Upper lobe of left lung (tissue), 6 donors: ENCODE data around the gene ZNF846. TPM values are rescaled to one million over a fixed set of nuclear protein-coding genes. Genes with fewer than 3 reads are reported as not detected.
A peak's percentile ranks its signal among the peaks of the same experiment; 100 is the strongest.
"Not testable (repeated sequence)": the region's sequence is repeated elsewhere in the genome, so short reads cannot be mapped to it uniquely, and the experiment has no call there.

Experiments used
- ATAC-seq, 2 donors: fragments of 200-7000 bp; cut with Tn5 transposase; one replicate each; pipeline ENCODE4 v1.9.1; 2022; ENCODE audit warnings: mild to moderate bottlenecking in 2 of 2, moderate library complexity in 2 of 2; ENCODE audit not compliant: low FRiP score in 2 of 2
- DNase-seq, 2 donors: peaks; one replicate each; pipeline ENCODE4 v3.0.0-alpha.2; 2019 to 2020
- H3K27ac ChIP-seq, 4 donors: fragments of 200-600 bp; sonication (generic); one replicate each; pipeline ENCODE4 v1.5.1; 2016 to 2019
- H3K27me3 ChIP-seq, 4 donors: fragments of 200-600 bp; sonication (generic); one replicate each; pipeline ENCODE4 v1.5.1; 2017 to 2019
- H3K36me3 ChIP-seq, 4 donors: fragments of 200-600 bp; sonication (generic); one replicate each; pipeline ENCODE4 v1.5.1; 2016 to 2019
- H3K4me1 ChIP-seq, 4 donors: fragments of 200-600 bp; sonication (generic); one replicate each; pipeline ENCODE4 v1.5.1; 2018 to 2019
- H3K4me3 ChIP-seq, 4 donors: fragments of 200-600 bp; sonication (generic); one replicate each; pipeline ENCODE4 v1.5.1; 2017 to 2019; ENCODE audit warnings: mild to moderate bottlenecking in 2 of 4, moderate library complexity in 1 of 4
- H3K9me3 ChIP-seq, 4 donors: fragments of 200-600 bp; sonication (generic); one replicate each; pipeline ENCODE4 v1.5.1; 2018 to 2019
- EP300 ChIP-seq, 4 donors: sonication (generic); formaldehyde crosslinking; IDR thresholded peaks; one replicate each; pipeline ENCODE4 v1.5.1; 2017; ENCODE audit warnings: antibody characterized with exemption in 4 of 4, control low read depth in 2 of 4
- POLR2A ChIP-seq, 4 donors: fragments of 450-650 bp; IDR thresholded peaks; one replicate each; pipeline ENCODE4 v1.5.1; 2016 to 2017; ENCODE audit warnings: antibody characterized with exemption in 4 of 4, mild to moderate bottlenecking in 2 of 4
- POLR2AphosphoS5 ChIP-seq, 2 donors: sonication (generic); formaldehyde crosslinking; IDR thresholded peaks; one replicate each; pipeline ENCODE4 v1.5.1; 2017; ENCODE audit warnings: antibody characterized with exemption in 2 of 2
- WGBS, 2 donors: methylation state at CpG; one replicate each; pipeline ENCODE4 v1.1.5; 2017 to 2018; 5-methylcytosine and 5-hydroxymethylcytosine counted together
- total RNA-seq, 6 donors: library from RNA; depleted of rRNA in 4 of 6; stranded (reverse); fragments of >200 nt in 4 of 6; gene quantifications; one replicate each; pipeline versions ENCODE4 v1.1.0 to v1.2.1, GENCODE V29; 2016 to 2021
- TF ChIP-seq, protein P1 (sequence below), 6 experiments: fragments of 450-650 bp in 4 of 6; fragments of 200-600 bp in 2 of 6; sonication (generic) in 2 of 6; IDR thresholded peaks; one replicate each; pipeline ENCODE4 v1.5.1; 2016 to 2019; ENCODE audit warnings: antibody characterized with exemption in 6 of 6
- donor health status: DM: no; HTN: no; CAD: no; lungs with moderate emphysema.
- donor health status: DM: no; HTN: yes; CAD: no; lungs with severe emphysema.

ZNF846 gene
- total RNA-seq, 6 donors from 2014 or later: 5.6 to 36.7 (median 15.0) TPM

DNA sequence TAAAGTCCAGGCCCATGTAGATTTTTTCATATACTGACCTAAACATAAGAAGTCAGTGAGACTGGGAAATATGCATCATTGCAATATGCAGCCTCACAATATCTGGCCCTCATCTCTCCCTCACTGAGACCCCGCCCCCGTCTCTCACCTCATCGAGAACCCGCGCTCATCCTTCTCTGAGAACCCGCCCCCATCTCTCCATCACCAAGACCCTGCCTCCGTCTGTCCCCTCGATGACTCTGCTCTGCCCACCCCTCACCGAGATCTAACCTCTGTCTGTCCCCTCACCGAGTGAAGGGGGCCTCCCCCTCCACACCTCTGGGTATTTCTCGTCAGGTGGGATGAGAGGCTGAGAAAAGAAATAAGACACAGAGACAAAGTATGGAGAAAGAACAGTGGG is 20.5 kb upstream of the ZNF846 start:
- 77% methylated on average over 11 of the region's 11 CpGs for WGBS, 2 donors
- TF ChIP-seq EP300 (IDR thresholded peaks at IDR 0.05): no peak
- TF ChIP-seq POLR2A (IDR thresholded peaks at IDR 0.05): no peak
- TF ChIP-seq, protein P1, sequence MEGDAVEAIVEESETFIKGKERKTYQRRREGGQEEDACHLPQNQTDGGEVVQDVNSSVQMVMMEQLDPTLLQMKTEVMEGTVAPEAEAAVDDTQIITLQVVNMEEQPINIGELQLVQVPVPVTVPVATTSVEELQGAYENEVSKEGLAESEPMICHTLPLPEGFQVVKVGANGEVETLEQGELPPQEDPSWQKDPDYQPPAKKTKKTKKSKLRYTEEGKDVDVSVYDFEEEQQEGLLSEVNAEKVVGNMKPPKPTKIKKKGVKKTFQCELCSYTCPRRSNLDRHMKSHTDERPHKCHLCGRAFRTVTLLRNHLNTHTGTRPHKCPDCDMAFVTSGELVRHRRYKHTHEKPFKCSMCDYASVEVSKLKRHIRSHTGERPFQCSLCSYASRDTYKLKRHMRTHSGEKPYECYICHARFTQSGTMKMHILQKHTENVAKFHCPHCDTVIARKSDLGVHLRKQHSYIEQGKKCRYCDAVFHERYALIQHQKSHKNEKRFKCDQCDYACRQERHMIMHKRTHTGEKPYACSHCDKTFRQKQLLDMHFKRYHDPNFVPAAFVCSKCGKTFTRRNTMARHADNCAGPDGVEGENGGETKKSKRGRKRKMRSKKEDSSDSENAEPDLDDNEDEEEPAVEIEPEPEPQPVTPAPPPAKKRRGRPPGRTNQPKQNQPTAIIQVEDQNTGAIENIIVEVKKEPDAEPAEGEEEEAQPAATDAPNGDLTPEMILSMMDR (IDR thresholded peaks at IDR 0.05): no peak
- TF ChIP-seq POLR2AphosphoS5 (IDR thresholded peaks at IDR 0.05): no peak
- Histone ChIP-seq H3K9me3 (no peaks in the 10 kb centered on the region), H3K4me1 (peaks cover 12 to 31% (median 18%) of the 10 kb centered on the region in 4 donors), H3K36me3 (no peaks in the 10 kb centered on the region), H3K27me3 (no peaks in the 10 kb centered on the region), H3K4me3 (no peak overlapping the region), H3K27ac (no peak overlapping the region)
- DNase-seq: no peak
- ATAC-seq: no peak

DNA sequence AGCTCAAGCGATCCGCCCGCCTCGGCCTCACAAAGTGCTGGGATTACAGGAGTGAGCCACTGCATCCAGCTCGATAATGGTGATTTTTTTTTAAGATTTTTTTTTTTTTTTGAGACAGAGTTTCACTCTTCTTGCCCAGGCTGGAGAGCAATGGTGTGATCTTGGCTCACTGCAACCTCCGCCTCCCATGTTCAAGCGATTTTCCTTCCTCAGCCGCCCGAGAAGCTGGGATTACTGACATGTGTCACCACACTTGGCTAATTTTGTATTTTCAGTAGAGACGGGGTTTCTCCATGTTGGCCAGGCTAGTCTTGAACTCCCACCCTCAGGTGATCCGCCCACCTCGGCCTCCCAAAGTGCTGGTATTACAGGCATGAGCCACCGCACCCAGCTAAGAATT is 20.1 kb upstream of the ZNF846 start:
- DNase-seq, H3K27ac ChIP-seq: not testable (repeated sequence)

DNA sequence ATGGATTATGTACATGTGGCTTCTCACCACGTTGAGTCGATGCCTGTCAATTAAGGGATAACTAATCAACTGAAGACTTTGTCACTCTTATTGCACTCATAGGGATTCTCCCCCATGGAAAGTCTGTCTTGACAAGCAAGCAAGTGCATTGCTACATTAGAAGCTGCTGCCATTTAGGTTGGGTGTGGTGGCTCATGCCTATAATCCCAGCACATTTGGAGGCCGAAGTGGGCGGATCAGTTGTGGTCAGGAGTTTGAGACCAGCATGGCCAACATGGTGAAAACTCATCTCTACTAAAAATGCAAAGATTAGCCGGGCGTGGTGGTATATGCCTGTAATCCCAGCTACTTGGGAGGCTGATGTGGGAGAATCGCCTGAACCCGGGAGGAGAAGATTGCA is 18.3 kb upstream of the ZNF846 start:
- Histone ChIP-seq H3K27ac (peak overlapping the region in 3 of 4 donors; percentile 97 to 98 (median 98)), H3K9me3 (no peaks in the 10 kb centered on the region), H3K4me3 (peak overlapping the region in 1 of 4 donors; percentile 89), H3K27me3 (no peaks in the 10 kb centered on the region), H3K36me3 (no peaks in the 10 kb centered on the region), H3K4me1 (peaks cover 12 to 25% (median 18%) of the 10 kb centered on the region in 4 donors)
- WGBS, 2 donors: 96 to 97% methylated on average over 8 of the region's 8 CpGs
- TF ChIP-seq POLR2A (IDR thresholded peaks at IDR 0.05): no peak
- TF ChIP-seq EP300 (IDR thresholded peaks at IDR 0.05): no peak
- TF ChIP-seq POLR2AphosphoS5 (IDR thresholded peaks at IDR 0.05): no peak
- TF ChIP-seq, protein P1 (IDR thresholded peaks at IDR 0.05): no peak
- DNase-seq (no peak), ATAC-seq (no peak)

More for the DNA sequence above, 20.1 kb upstream of the ZNF846 start:
- not testable (repeated sequence) for ATAC-seq, H3K36me3 ChIP-seq, H3K4me3 ChIP-seq, H3K27me3 ChIP-seq, H3K9me3 ChIP-seq
- WGBS, 2 donors: 92 to 96% methylated on average over 13 of the region's 13 CpGs
- H3K4me1 ChIP-seq: peaks cover 12 to 32% (median 18%) of the 10 kb centered on the region in 4 donors

DNA sequence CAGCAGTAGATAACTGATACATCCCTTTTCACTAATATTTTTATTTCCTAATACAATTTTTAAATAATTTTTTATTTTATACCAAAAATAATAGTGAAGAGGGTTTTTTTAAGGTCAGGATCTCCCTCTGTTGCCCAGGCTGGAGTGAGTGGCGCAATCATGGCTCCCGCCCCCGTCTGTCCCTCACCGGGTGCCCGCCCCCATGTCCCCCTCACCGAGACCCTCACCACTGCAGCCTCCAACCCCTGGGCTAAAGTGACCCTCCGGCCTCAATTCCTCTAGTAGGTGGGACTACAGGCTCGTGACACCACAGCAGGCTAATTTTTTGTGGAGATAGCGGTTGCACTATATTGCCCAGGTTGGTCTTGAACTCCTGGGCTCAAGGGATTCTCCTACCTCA is 17.8 kb upstream of the ZNF846 start:
- DNase-seq: peak; percentile 22 to 52
- Histone ChIP-seq H3K27ac (peak overlapping the region; percentile 94 to 98 (median 98)), H3K36me3 (no peaks in the 10 kb centered on the region), H3K4me3 (peak overlapping the region; percentile 66 to 89 (median 78)), H3K27me3 (no peaks in the 10 kb centered on the region), H3K4me1 (peaks cover 10 to 25% (median 17%) of the 10 kb centered on the region in 4 donors), H3K9me3 (no peaks in the 10 kb centered on the region)
- no peak for ATAC-seq
- TF ChIP-seq EP300 (IDR thresholded peaks at IDR 0.05): no peak
- 38 to 45% methylated on average over 9 of the region's 9 CpGs for WGBS, 2 donors

DNA sequence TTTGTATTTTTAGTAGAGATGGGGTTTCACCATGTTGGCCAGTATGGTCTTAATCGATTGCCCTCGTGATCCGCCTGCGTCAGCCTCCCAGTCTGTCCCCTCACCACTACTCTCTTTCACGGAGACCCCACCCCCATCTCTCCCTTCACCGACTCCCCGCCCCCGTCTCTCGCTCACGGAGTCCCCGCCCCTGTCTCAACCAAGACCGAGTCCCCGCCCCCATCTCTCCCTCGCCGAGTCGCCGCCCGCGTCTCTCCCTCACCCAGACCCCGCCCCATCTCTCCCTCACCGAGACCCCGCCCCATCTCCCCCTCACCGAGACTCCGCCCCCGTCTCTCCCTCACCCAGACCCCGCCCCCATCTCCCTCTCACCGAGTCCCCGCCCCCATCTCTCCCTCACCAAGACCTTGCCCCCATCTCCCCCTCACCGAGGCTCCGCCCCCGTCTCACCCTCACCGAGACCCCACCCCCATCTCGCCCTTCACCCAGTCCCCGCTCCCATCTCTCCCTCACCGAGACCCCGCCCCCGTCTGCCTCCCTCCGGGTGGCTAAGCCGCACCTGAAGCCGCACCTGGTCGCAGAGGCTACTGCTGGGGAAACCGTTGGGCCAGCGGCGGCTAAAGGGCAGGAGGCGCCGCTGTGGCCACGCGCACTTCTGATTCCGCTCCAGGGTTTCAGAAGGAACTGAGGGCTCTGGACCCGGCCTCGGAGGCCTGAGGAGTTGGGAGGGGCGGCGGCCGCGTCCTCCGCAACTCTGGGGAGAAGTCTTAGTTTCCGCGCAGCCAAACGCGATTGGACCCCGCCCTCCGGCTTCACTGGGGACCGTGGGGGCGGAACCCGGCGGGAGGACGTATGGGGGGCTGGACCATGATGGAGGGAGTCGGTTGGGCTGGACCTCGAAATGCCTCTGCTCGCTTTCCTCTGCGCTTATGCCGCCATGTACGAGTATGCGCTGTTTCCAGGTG is 17.1 kb upstream of the ZNF846 start:
- Histone ChIP-seq H3K27me3 (no peaks in the 10 kb centered on the region), H3K9me3 (no peaks in the 10 kb centered on the region), H3K27ac (peak overlapping the region; percentile 94 to 98 (median 98)), H3K4me3 (peak overlapping the region; percentile 66 to 89 (median 78)), H3K36me3 (no peaks in the 10 kb centered on the region), H3K4me1 (peaks cover 6 to 20% (median 15%) of the 10 kb centered on the region in 4 donors)
- DNase-seq (peak; percentile 96 to 99), ATAC-seq (peak; percentile 95 to 97)
- TF ChIP-seq, protein P1 (IDR thresholded peaks at IDR 0.05): peak in 1 of 6 experiments; percentile 4
- peak; percentile 85 to 90 for TF ChIP-seq POLR2AphosphoS5 (IDR thresholded peaks at IDR 0.05)
- TF ChIP-seq POLR2A (IDR thresholded peaks at IDR 0.05): peak in 3 of 4 donors; percentile 75 to 96 (median 89)
- no peak for TF ChIP-seq EP300 (IDR thresholded peaks at IDR 0.05)
- 0 to 1% methylated on average over 45 to 49 of the region's 74 CpGs for WGBS, 2 donors

DNA sequence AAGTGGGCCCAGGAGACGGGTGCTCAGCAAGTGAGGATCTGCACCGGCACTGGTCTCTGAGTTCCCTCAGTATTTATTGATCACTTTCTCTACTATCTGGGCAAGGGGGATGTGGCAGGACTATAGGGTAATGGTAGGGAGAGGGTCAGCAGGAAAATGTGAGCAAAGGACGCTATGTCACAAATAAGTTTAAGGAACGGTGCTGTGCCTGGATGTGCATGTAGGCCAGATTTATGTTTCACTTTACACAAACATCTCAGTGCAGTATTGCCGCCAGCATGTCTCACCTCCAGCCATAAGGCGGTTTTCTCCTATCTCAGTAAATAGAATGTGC is 15.6 kb upstream of the ZNF846 start:
- not testable (repeated sequence) for ATAC-seq, H3K9me3 ChIP-seq, H3K27me3 ChIP-seq, DNase-seq, H3K36me3 ChIP-seq
- Histone ChIP-seq H3K4me1 (peaks cover 6 to 20% (median 15%) of the 10 kb centered on the region in 4 donors), H3K4me3 (peak overlapping the region in 1 of 4 donors; percentile 79), H3K27ac (peak overlapping the region in 2 of 4 donors; percentile 8 to 32)
- WGBS, 2 donors: 82 to 95% methylated on average over 6 of the region's 6 CpGs
